ENCODE results near the gene OLIG1.

DNA sequence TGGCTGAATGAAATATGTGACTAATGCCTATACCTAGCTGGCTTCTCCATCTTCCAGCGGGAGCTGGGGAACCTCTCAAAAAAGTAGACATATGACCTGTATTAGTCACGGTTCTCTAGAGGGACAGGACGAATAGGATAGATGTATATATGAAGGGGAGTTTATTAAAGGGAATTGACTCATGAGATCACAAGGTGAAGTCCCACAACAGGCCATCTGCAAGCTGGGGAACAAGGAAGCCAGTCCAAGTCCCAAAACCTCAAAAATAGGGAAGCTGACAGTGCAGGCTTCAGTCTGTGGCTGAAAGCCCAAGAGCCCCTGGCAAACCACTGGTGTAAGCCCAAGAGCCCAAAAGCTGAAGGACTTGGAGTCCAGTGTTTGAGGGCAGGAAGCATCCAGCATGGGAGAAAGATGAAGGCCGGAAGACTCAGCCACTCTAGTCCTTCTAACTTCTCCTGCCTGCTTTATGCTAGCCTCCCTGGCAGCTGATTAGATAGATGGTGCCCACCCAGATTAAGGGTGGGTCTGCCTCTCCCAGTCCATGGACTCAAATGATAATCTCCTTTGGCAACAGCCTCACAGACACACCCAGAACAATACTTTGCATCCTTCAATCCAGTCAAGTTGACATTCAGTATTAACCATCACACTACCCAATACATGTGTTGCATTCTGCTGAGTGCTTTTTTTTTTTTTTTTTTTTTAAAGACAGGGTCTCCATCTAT lies 19.6 kb downstream of the OLIG1 start:
- TF ChIP-seq, protein P1, sequence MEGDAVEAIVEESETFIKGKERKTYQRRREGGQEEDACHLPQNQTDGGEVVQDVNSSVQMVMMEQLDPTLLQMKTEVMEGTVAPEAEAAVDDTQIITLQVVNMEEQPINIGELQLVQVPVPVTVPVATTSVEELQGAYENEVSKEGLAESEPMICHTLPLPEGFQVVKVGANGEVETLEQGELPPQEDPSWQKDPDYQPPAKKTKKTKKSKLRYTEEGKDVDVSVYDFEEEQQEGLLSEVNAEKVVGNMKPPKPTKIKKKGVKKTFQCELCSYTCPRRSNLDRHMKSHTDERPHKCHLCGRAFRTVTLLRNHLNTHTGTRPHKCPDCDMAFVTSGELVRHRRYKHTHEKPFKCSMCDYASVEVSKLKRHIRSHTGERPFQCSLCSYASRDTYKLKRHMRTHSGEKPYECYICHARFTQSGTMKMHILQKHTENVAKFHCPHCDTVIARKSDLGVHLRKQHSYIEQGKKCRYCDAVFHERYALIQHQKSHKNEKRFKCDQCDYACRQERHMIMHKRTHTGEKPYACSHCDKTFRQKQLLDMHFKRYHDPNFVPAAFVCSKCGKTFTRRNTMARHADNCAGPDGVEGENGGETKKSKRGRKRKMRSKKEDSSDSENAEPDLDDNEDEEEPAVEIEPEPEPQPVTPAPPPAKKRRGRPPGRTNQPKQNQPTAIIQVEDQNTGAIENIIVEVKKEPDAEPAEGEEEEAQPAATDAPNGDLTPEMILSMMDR (conservative IDR thresholded peaks at IDR 0.05; ENCODE audit: low read depth, low read length), result no peak
- no peak for TF ChIP-seq POLR2A (IDR thresholded peaks at IDR 0.05; ENCODE audit: low read depth, low read length)
- TF ChIP-seq RAD21 (IDR thresholded peaks at IDR 0.05; ENCODE audit: low read length), result no peak
- no peak for TF ChIP-seq CEBPB (IDR thresholded peaks at IDR 0.05; ENCODE audit: low read depth, low read length)
- TF ChIP-seq, protein P2, sequence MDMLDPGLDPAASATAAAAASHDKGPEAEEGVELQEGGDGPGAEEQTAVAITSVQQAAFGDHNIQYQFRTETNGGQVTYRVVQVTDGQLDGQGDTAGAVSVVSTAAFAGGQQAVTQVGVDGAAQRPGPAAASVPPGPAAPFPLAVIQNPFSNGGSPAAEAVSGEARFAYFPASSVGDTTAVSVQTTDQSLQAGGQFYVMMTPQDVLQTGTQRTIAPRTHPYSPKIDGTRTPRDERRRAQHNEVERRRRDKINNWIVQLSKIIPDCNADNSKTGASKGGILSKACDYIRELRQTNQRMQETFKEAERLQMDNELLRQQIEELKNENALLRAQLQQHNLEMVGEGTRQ (IDR thresholded peaks at IDR 0.05; ENCODE audit: low read depth, low read length), result no peak
- no peak for TF ChIP-seq RFX5 (IDR thresholded peaks at IDR 0.05; ENCODE audit: low read depth, low read length)
- no peak for TF ChIP-seq BHLHE40 (IDR thresholded peaks at IDR 0.05; ENCODE audit: low read depth, low read length)
